GM19035 (cell line): ENCODE results near the gene TMEM259.

Experiments used
- ATAC-seq: cut with Tn5 transposase; IDR thresholded peaks from one replicate; pipeline ENCODE4 v1.9.1; 2021; ENCODE audit not compliant: unreplicated experiment

The TMEM259 gene

DNA sequence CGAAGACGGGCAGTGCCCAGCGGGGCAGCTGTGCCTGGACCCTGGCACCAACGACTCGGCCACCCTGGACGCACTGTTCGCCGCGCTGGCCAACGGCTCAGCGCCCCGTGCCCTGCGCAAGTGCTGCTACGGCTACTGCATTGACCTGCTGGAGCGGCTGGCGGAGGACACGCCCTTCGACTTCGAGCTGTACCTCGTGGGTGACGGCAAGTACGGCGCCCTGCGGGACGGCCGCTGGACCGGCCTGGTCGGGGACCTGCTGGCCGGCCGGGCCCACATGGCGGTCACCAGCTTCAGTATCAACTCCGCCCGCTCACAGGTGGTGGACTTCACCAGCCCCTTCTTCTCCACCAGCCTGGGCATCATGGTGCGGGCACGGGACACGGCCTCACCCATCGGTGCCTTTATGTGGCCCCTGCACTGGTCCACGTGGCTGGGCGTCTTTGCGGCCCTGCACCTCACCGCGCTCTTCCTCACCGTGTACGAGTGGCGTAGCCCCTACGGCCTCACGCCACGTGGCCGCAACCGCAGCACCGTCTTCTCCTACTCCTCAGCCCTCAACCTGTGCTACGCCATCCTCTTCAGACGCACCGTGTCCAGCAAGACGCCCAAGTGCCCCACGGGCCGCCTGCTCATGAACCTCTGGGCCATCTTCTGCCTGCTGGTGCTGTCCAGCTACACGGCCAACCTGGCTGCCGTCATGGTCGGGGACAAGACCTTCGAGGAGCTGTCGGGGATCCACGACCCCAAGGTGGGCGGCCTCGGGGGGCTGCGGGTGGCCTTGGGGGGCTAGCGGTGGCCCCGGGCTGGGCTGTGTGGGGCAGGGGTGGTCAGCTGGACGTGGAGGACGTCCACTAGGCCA, 15.9 kb downstream of the TMEM259 start:
- ATAC-seq = no peak

DNA sequence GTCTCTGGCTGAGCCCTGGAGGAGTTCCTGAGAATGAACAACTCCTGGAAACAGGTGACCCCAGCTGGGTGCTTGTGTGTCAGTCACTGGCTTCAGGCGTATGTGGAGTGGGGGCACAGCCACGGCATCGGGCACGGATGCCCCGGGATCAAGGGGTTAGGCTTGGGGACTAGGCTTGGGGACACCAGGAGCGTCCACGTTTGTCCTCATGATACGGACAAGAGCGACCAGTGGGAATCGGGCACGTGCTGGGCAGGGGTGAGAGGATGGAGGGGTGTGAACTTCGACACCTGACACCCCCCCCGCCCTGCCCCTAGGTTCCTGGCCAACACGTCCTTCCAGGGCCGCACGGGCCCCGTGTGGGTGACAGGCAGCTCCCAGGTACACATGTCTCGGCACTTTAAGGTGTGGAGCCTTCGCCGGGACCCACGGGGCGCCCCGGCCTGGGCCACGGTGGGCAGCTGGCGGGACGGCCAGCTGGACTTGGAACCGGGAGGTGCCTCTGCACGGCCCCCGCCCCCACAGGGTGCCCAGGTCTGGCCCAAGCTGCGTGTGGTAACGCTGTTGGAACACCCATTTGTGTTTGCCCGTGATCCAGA, 16.6 kb downstream of the TMEM259 start:
- ATAC-seq = no peak

DNA sequence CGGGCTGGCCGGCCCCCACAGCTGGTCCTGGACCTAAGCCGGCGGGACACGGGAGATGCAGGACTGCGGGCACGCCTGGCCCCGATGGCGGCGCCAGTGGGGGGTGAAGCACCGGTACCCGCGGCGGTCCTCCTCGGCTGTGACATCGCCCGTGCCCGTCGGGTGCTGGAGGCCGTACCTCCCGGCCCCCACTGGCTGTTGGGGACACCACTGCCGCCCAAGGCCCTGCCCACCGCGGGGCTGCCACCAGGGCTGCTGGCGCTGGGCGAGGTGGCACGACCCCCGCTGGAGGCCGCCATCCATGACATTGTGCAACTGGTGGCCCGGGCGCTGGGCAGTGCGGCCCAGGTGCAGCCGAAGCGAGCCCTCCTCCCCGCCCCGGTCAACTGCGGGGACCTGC, 17.6 kb downstream of the TMEM259 start:
- ATAC-seq = no peak

DNA sequence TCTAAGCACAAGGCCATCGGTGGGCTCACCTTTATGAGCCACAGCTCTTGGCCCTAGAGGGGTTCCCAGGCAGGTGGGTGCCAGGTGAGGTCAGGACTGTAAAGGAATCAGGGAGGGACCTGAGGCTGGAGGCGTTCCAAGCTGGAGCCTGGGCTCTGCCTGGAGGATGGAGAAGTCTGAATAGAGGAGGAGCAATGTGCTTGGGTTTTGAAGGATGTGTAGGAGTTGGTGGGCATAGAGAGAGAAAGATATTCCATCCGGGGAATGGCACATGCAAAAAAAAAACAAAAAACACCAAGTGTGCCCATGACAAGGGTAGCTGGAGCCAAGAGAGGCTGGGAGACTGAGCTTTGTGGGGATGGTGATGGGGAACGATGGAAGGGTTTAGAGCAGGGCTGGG, 18.3 kb downstream of the TMEM259 start:
- ATAC-seq = no peak

DNA sequence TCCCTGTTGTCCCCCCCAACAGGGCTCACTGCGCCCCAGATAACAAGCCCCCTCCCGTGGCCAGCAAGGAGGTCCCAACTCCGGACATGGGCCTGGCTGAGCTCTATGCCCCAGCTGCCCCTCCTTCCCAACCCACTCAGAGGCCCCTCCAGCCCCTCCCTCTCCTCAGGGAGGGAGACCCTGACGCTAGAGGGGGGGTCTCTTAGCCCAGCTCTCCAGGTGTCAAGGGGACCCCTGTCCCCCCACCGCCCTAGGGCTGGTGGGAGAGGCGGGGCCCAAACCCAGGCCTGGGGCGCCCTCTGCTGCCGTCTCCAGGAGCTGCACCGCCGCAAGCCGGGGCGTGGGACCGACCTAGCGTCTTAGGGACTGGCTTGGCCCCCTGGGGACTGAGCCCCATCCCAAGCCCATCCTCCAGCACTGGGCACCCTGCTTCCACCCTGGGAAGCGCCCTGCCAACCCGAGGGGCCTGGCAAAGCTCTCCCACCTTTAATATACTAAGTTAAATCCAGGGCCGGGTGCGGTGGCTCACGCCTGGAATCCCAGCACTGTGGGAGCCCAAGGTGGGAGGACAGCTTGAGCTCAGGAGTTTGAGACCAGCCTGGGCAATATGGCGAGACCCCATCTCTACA, 19.3 kb downstream of the TMEM259 start:
- ATAC-seq = no peak

DNA sequence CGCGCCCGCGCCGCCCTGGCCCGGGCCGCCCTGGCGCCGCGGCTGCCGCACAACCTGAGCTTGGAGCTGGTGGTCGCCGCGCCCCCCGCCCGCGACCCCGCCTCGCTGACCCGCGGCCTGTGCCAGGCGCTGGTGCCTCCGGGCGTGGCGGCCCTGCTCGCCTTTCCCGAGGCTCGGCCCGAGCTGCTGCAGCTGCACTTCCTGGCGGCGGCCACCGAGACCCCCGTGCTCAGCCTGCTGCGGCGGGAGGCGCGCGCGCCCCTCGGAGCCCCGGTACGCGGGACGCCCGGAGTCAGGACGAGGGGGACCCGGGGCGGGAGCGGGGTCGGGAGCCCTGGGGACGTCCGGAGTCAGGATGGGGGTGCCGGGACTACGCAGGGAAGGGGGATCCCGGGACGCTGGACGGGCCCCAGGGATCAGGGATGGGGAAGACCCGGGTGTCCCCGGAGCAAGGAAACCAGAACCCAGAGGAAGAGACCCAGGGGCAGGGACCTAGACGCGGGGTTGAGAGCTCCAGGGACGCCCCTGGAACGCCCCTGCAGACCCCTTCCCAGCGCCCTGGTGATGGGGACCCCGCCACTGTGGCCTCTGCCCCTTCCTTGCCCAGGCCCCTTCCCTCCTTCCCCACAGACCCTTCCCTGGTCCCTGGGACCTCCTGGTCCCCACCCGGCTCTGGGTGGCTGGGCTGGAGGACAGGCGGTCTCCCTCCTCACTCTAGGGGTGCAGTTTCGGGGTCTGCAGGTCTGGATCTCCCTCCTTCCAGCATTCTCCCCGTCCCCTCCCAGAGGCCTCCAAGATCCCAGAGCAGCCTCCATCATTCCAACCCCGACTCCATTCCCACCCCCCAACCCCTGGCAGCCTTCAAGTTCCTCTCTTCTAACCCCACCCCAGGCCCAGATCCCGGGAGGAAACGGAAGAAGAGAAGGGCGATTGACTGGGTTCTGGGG, 20.1 kb downstream of the TMEM259 start:
- ATAC-seq = no peak

DNA sequence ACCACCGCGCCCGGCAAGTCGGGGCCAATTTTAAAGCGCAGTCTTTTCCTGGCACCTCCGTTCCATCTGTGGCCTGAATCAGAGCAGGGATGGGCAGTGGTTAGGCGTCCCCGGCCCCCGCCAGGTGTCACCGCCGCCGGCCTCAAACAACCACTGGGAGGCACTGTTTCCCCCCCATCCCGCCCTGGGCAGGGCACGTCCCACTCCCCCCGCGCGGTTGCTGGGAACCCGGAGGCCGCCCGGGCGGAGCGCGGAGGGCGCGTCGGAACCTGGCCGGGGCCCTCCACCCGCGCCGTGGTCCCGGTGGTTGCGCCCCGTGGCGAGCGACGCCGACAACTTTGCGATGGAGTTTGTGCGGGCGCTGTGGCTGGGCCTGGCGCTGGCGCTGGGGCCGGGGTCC, 20.8 kb downstream of the TMEM259 start, which contains the start of gene GRIN3B:
TSS of gene GRIN3B (plus strand) at position 325 of the 400 bp plus-strand sequence. CDS start at position 344, 19 bp downstream.
- no peak for ATAC-seq

DNA sequence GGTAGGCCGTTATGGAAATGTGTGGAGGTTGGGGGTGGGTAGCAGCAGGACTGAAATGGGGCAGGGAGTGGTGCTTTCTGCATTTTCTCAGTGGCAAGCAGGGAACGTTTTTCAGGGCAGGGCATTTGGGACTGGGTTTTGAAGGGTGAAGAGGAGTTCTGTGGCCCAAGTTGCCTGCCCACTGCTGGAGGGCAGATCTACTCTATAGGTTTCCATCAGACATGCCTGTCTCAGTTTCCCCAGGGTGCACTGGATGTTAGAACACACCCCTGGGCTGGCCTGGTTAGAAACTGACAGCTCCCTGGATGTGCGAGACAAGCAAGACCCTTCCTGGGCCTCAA, 21.6 kb downstream of the TMEM259 start:
- no peak for ATAC-seq

DNA sequence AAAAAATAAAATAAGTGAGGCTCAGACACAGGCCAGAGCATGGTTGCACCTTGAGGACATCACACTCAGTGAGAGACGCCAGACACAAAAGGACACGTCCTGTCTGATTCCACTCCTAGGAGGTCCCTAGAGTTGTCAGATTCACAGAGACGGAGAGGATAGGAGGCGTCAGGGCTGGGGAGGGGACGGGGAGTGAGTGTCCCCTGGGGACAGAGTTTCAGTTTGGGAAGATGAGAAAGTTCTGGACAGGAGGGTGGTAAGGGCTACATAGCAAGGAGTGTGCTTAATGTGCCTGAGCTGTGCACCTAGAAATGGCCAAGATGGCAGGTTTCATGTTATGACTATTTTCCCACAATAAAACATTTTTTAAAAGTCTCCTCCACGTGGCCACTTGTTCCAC, 22.9 kb downstream of the TMEM259 start:
- ATAC-seq = no peak

DNA sequence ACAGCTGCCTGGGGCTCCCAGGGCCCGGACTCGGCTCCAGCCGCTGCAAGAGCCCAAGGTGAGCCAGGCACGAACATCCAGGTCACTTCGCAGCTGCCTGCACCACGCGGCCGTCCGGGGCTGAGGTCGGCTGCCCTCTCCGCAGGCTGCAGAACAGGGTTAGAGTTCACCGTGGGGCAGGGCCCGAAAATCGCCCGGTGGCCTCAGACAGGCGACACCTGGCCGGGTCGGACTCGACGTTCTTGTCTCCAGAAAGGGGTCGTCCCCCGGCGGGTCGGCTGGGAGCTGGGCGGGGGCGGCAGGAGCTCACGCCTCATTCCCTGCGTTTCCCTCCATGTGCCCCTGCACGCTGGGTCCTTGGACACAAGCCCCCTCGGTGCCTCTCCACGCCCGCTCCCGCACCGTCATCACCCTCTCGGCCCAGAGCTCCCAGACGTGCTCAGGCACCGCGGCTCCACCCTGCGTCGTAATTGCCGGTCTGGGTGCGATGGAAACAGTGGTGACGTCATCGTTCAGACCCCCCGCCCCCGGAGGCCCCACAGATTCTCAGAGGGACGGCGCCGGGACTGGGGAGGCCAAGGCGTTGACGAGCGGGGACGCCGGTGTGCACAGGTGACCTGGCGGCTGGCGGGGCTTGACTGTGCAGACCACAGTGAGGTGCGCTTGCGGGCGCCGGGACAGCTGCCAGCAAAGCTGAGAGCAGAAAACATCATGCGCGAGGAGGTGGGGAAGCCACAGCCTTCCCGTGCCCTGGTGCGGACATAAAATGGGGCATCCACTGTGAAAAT, 24.7 kb downstream of the TMEM259 start:
- ATAC-seq = no peak

DNA sequence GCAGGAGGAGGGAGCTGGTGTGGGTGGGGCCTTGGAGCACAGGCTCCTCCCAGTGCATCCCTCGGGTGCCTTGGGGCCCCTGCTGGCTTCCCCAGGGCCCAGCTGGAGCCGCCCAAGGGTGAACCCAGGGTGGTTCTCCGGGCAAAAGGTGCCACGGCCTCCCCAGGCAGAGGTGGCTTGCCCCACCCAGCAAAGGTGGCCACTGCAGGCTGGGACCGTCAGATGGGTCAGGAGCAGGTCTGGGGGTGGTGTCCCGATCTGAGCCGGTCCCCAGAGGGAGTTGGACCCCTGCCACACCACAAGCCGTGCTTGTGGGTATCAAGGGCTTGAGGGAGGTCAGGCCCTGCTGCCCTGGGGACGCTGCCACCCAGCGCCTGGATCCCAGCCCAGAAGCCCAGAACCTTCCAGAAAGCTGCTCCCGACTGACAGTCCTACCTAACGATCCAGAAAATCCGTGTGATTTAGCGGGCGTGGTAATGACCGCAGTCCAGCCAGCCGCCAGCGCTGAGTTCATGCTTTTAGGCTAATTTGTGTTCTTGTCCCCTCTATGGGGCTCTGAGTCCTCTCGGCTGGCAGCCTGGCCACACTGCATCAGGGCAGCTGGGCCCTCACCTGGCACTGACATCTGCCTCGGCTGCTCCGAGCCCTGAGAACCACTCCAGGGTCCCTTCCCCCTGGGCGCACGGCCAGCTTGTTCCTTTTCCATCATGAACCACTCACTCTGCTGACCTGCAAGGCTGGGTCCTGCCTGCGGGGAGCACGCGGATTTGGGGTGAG, 25.7 kb downstream of the TMEM259 start:
- ATAC-seq = no peak

DNA sequence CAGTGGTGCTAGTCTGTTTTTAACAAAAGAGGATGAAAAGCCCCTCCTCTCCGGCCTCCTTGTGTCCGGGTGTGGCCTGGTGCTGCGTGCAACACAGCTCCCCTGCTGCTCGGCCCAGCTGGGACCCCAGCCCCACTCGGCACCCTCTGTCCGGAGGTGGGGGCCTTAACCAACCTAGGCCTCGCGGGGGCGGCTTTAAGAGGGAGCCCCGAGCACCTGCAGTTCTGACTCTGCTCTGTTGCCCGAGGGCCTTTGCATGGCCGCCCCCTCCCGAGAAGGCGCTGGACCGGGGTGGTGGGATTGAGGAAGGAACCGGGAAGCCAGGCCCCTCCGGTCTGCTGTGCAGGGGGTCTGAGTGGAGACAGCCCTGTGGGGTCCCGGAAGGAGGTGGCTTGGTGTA, 26.4 kb downstream of the TMEM259 start:
- no peak for ATAC-seq

DNA sequence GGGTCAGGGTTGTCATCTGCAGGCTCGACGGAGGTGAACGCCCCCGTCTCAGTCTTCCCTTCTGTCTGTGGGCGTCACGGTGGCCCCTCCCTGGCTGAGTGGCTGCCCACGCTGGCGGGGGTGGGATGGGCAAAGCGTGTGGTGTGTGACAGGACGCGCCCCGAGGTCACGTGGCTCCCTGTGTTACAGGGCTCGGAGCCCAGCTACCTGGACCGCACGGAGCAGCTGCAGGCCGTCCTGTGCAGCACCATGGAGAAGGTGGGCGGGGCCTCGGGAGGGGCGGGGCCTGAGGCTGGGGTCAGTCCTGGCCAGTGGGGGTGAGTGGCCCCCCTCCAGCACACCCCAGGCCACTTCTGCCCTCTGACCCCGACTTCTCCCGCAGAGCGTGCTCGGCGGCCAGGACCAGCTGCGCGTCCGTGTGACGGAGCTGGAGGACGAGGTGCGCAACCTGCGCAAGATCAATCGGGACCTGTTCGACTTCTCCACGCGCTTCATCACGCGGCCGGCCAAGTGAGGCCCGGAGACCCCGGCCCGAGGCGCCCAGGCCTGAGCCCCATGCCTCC, 27.0 kb downstream of the TMEM259 start:
- ATAC-seq = no peak

DNA sequence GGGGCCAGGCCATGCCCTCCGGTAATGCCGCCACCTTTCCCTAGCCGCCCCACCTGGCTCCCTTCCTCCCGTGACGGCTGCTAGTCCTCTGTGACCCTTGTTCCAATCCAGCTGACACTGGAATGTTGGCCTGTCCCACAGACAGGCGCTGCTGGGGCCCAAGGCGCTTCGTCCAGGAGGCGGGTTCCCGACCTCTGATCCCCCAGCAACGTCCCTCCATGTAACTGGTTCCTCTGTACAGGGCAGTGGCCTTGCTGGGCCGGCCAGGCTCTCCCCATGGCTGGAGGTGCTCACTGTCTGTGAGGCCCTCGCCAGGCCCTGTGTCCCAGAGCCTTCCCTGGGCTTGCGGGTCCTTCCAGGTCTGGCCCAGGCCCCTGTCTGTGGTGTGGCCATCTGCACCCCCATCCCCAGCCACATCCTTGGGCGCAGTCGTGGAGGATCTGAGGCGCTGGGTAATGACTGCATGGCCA, 27.5 kb downstream of the TMEM259 start:
- ATAC-seq = no peak

DNA sequence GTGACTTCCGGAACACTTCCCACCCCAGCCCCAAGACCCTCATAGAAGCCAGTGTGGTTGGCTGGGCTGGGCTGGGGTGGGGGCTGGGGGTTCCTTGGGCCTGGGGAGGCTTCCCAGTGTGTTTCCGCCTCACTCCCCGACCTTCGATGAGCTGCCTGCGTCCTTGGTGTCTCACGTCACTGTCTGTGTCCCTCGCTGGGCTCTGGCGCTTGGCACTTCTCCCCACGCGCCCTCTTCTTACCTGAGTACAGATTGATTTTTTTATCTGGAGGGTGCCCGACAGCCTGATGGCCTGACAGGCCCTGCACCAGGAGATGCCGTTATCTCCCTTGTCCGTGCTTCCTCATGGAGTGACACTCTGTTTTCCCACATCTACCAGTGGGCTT, 28.3 kb downstream of the TMEM259 start:
- ATAC-seq = no peak

DNA sequence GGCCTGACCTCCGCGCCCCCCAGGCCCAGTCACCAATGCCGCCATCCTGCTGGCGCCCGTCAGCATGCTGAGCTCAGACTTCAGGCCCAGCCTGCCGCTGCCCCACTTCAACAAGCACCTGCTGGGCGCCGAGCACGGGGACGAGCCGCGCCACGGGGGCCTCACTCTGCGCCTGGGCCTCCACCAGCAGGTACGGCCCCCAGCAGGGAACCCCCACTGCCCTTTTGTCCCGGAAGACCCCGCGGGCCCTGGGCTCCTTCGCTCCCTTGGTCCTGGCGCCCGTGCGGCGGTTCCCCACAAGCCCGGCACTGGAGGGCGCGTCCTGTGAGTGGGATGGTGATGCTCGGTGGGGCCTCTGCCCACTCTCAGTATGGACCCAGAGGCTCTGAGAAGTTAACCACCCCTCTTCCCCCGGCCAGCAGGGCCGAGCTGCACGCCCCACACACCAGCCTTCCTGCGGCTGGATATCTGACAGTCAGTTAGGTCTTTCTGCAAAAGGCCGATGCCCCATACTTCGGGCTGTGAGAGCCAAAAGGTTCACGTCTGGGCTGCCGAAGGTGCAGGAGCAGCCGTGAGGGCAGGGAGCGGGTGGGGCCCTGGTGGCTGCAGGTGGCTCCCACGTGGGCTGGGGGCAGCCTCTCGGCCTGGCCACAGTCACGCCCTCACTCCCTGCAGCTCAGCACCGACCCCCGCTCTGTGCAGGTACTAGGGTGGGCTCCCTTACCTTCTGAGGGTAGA, 28.8 kb downstream of the TMEM259 start:
- no peak for ATAC-seq

DNA sequence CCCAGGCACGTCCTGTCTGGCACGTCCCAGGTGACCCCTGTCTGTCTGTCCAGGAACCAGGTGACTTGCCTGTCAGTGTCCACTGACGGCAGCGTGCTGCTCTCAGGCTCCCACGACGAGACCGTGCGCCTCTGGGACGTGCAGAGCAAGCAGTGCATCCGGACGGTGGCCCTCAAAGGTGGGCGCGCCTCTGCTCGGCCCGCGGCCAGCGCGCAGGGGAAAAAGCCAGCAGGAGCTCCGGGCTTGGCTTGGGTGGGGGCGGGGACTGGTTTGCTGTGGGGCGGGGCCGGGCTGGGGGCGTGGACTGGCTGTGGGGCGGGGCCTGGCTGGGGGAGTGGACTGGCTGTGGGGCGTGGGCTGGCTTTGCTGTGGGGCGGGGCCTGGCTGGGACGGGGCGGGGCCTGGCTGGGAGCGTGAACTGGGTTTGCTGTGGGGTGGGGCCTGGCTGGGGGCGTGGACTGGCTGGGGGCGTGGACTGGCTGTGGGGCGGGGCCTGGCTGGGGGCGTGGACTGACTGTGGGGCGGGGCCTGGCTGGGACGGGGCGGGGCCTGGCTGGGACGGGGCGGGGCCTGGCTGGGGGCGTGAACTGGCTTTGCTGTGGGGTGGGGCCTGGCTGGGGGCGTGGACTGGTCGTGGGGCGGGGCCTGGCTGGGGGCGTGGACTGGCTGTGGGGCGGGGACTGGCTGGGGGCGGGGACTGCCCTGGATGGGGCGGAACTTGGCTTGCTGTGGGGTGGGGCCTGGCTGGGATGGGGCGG, 29.6 kb downstream of the TMEM259 start:
- ATAC-seq = no peak

DNA sequence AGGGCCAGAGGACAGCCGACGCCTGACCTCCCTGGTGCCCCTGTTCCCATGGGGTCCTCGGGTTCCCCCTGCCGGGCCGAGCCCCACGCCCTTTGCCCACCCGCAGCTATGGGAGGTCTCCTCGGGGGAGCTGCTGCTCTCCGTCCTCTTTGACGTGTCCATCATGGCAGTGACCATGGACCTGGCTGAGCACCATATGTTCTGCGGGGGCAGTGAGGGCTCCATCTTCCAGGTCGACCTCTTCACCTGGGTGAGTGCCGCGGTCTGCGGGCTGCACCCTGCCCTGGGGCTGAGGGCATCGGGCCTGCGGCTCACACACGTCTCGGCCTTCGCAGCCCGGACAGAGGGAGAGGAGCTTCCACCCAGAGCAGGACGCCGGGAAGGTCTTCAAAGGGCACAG, 30.2 kb downstream of the TMEM259 start:
- no peak for ATAC-seq
